NCI-H2227 (cell line): ENCODE results near the gene N4BP2.

Experiments used
- DNase-seq: peaks from one replicate; lab custom pipeline; 2025; ENCODE audit not compliant: unreplicated experiment; lab: John Stamatoyannopoulos, UW

Gene N4BP2

GRCh38 chr4:40150932-40151331, 94.3 kb downstream of the N4BP2 start:
- no peak for DNase-seq

DNA sequence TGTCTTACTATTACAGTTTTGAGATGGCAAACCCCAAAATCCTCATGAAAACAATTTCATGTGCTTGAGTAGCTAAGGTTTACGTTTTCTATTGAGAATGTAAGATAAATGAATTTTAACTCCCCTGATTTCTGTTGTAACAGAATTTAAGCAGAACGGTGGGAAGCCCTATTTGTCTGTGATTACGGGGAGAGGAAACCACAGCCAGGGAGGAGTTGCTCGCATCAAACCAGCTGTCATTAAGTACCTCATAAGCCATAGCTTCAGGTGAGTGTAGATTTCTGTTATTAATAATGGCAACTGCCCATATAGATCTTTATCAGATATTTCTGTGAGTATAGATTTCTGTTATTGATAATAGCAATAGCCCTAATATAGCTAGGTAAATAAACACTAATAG, 96.0 kb downstream of the N4BP2 start:
- no peak for DNase-seq

DNA sequence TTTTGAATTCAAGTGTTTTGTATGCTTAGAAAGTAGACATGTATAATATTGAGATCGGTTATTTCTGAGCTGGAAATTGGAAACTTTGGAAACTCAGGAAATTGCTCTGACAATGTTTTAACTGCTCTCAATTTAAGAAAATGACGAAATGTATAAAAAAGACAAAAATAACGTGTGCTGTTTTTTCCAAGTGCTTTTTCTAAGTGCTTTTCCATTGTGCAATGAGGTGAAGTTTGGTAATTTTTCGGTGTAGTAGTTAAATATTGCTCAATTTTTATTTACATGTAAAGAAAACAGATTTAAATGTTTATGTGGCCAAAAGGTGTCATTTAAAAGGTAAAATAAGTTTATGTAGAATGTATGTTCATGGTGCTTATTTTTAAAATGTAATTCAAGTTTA, 100.8 kb downstream of the N4BP2 start:
- no peak for DNase-seq

- DNase-seq: no peak
Observed at GRCh38 chr4:40160258-40160657, 103.6 kb downstream of the N4BP2 start.

- no peak for DNase-seq
Observed at GRCh38 chr4:40164459-40164858, 107.8 kb downstream of the N4BP2 start.

DNA sequence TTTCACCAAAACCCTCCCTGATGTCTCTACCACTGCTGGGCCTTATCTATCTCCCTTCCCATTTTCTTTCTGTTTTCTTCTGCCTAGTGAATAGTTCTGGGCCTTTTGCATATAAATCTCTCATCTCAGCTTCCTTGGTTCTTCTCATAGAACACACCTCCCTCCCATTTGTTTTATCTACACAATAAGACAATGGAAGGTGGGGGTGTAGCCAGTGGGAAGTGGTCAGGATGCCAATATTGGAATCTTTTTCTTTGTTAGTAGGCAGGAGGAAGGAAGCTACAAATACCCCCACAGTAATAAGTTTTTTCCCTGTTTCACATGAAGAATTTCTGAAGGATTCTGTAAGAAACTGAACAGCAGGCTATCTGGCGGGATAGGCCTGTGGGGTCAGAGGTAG, 109.3 kb downstream of the N4BP2 start:
- no peak for DNase-seq

GRCh38 chr4:40168070-40168469, 111.4 kb downstream of the N4BP2 start:
- no peak for DNase-seq

DNA sequence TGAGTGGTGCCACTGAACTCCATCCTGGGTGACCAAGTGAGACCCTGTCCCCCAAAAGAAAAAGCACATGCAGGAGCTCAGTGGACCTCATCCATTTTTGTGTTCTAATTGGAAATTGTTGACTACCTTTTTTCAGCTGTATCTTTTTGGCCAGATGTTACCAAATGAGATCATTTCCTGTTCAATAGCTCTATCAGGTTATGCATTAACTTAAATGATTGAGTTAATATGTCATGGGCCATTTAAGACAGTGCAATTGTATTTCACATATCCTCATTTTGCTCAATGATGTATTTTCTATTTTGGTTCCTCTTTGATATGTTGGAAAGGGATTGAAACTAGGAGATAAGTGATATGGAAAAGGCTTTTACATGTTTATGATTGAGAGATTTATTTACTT, 113.9 kb downstream of the N4BP2 start:
- no peak for DNase-seq

- no peak for DNase-seq
Observed at GRCh38 chr4:40173470-40173875, 116.8 kb downstream of the N4BP2 start.

- DNase-seq: no peak
Observed at GRCh38 chr4:40176602-40177001, 120.0 kb downstream of the N4BP2 start.

- no peak for DNase-seq
Observed at GRCh38 chr4:40177591-40177990, 120.9 kb downstream of the N4BP2 start.

GRCh38 chr4:40178672-40179071, 122.0 kb downstream of the N4BP2 start:
- DNase-seq: no peak

DNA sequence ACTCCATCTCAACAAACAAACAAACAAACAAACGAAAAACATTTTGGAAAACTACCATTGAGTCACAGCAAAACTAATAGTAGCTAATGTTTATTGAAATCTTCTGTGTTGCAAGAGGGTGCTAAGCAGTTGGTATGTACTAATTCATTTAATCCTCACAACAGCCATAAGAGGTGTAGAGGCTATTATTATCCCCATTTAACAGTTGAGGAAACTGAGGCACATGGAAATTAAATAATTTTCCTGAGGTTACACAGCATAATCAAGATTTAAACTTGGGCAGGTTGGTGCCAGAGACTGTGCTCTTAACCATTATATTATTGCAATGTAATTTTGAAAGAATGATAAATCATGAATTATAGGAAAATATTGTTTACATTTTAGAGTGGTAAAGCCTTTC, 122.7 kb downstream of the N4BP2 start:
- DNase-seq: no peak

- no peak for DNase-seq
Observed at GRCh38 chr4:40180356-40180755, 123.7 kb downstream of the N4BP2 start.

- DNase-seq: no peak
Observed at GRCh38 chr4:40182001-40182400, 125.4 kb downstream of the N4BP2 start.

GRCh38 chr4:40182954-40183353, 126.3 kb downstream of the N4BP2 start:
- no peak for DNase-seq

DNA sequence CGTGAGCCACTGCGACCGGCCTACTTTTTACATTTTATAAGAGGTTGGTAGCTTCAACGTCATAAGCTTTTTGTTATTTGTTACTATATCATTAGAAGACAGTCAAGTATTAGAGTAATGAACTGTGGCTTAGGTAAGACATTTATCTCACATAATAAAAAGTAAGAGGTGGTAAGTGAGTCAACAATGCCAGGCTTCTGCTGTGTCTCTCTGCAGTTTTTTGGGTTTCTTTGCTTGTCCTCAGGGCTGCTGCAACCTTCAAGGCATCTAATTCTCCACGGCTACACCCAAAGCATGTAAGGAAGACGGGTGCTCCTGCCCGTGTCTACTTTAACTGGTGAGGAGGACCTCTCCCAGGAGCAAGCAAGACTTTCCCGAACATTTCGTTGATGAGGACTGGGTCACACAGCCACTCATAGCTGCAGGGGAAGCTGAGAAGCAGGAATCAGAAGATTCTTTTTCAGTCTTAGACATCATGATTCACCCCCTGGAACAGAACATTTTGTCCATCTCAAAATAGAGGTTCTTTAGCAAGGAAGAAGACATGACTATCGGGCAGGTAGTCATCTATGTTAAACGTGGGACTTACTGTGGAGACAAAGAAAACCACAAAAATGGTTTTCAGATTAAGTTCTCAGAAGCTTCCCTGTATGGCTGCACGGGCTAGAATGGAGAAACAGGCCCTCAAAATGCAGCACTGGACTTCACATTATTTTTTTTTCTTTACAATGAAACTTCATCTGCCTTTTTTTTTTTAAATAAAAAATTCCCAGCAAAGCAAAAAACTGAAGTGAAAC, 127.2 kb downstream of the N4BP2 start:
- DNase-seq: no peak

GRCh38 chr4:40185830-40186664, 129.4 kb downstream of the N4BP2 start:
- no peak for DNase-seq

- DNase-seq: no peak
Observed at GRCh38 chr4:40186665-40187014, 130.0 kb downstream of the N4BP2 start.

GRCh38 chr4:40187386-40187906, 130.8 kb downstream of the N4BP2 start:
- DNase-seq: no peak

DNA sequence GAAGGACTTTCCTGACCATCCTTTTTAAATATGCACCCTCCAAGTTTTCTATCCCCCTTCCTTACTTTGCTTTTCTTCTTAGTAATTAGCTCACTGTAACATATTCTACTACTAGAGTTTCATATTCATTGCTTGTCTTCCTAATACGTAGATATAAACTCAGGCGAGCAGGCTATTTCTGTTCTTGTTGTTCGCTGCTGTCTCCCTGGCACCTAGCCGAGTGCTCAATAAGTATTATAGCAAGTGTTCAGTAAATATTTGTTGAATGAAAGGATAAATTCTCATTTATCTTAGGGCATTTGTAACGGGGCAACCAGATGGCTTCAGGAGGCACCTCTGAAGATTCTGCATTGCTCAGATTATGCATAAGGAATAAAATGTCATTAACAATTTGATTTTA, 133.4 kb downstream of the N4BP2 start:
- DNase-seq: no peak

DNA sequence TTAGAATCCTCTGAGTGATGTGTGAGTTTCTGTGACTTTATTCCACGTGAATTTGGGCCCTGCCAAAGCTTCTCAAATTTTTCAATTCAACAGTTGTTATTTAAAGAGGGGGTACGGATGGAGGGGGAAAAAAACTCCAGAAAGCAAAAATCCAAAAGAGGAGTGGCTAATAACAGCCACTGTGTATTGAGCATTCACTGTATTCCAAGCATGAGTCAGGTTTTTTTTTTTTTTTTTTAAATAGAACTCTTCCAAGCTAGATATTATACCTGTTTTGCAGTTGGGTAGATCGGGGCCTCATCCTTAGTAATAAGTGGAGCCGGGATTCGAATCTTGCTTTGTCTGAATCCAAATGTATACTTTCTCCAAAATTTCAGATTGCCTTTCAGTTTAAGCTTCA, 133.8 kb downstream of the N4BP2 start:
- DNase-seq: no peak
